Esophagus squamous epithelium (tissue), 5 donors: ENCODE data around the gene PRKAR1B. TPM values are rescaled to one million over a fixed set of nuclear protein-coding genes. Genes with fewer than 3 reads are reported as not detected.

Experiments used
- DNase-seq: peaks from one replicate; lab custom pipeline; 2025; lab: John Stamatoyannopoulos, UW
- H3K27ac ChIP-seq, 4 donors: fragments of 200-600 bp; sonication (generic); one replicate each; pipeline ENCODE4 v1.5.1; 2016 to 2019; ENCODE audit warnings: mild to moderate bottlenecking in 1 of 4
- H3K27me3 ChIP-seq, 4 donors: fragments of 200-600 bp; sonication (generic); 1 replicate in 3 of 4; 2 replicates in 1 of 4; pipeline versions ENCODE4 v1.5.1 to v1.6.0; 2017 to 2021; ENCODE audit warnings: antibody characterized with exemption in 1 of 4
- H3K36me3 ChIP-seq, 3 donors: fragments of 200-600 bp; sonication (generic); one replicate each; pipeline ENCODE4 v1.5.1; 2016 to 2019
- H3K4me1 ChIP-seq, 3 donors: fragments of 200-600 bp; sonication (generic); one replicate each; pipeline ENCODE4 v1.5.1; 2017 to 2019
- H3K4me3 ChIP-seq, 4 donors: fragments of 200-600 bp; sonication (generic); 1 replicate in 3 of 4; 2 replicates in 1 of 4; pipeline ENCODE4 v1.5.1; 2016 to 2019; ENCODE audit warnings: mild to moderate bottlenecking in 2 of 4, moderate library complexity in 1 of 4
- H3K9me3 ChIP-seq, 3 donors: fragments of 200-600 bp; sonication (generic); one replicate each; pipeline ENCODE4 v1.5.1; 2016 to 2019
- POLR2A ChIP-seq, 4 donors: fragments of 450-650 bp; IDR thresholded peaks; one replicate each; pipeline ENCODE4 v1.6.1; 2017; ENCODE audit warnings: antibody characterized with exemption in 4 of 4, mild to moderate bottlenecking in 4 of 4, moderate library complexity in 3 of 4
- WGBS, 2 donors: methylation state at CpG; one replicate each; pipeline ENCODE4 v1.1.5; 2018; 5-methylcytosine and 5-hydroxymethylcytosine counted together
- intact Hi-C: fragments of 100-400 bp; cut with DNase I; formaldehyde crosslinking; loops from one replicate; pipeline ENCODE4 v1.15.0; 2022
- total RNA-seq, 4 donors: library from RNA; depleted of rRNA; stranded (reverse); fragments of >200 nt; gene quantifications; one replicate each; pipeline ENCODE4 v1.1.0, GENCODE V29; 2016
- TF ChIP-seq, protein P1 (sequence below), 6 experiments: fragments of 450-650 bp in 4 of 6; fragments of 200-600 bp in 2 of 6; sonication (generic) in 2 of 6; IDR thresholded peaks; one replicate each; pipeline ENCODE4 v1.5.1; 2016 to 2019; ENCODE audit warnings: antibody characterized with exemption in 6 of 6, mild to moderate bottlenecking in 4 of 6, moderate library complexity in 4 of 6
- donor health status: DM: yes; HTN: yes; CAD: no.

The PRKAR1B gene
- total RNA-seq, 4 donors from 2014 or later = 10.2 to 13.1 (median 12.5) TPM

DNA sequence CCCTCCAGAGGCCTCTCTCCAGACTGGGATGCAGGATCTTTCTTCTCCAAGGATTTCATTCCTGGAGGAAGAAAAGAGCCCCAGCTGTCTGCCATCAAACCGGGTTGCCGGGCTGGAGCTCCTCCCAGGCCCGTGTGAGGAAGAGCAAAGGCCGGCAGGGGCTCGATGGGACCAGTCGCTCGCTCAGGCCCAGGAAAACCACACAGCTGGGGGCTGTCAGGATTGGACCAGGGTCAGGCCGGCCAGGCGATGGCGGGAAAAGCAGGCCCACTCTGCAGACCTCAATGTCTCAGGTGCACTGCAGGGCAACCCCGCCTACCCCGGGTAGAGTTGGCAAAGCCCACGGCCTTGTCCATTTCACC is 98.7 kb downstream of the PRKAR1B start:
- DNase-seq = no peak
- WGBS, 2 donors = 88 to 100% methylated on average over 3 to 6 of the region's 13 CpGs
- H3K9me3 ChIP-seq = peaks cover 0 to 8% (median 3%) of the 10 kb centered on the region in 3 donors
- TF ChIP-seq, protein P1, sequence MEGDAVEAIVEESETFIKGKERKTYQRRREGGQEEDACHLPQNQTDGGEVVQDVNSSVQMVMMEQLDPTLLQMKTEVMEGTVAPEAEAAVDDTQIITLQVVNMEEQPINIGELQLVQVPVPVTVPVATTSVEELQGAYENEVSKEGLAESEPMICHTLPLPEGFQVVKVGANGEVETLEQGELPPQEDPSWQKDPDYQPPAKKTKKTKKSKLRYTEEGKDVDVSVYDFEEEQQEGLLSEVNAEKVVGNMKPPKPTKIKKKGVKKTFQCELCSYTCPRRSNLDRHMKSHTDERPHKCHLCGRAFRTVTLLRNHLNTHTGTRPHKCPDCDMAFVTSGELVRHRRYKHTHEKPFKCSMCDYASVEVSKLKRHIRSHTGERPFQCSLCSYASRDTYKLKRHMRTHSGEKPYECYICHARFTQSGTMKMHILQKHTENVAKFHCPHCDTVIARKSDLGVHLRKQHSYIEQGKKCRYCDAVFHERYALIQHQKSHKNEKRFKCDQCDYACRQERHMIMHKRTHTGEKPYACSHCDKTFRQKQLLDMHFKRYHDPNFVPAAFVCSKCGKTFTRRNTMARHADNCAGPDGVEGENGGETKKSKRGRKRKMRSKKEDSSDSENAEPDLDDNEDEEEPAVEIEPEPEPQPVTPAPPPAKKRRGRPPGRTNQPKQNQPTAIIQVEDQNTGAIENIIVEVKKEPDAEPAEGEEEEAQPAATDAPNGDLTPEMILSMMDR (IDR thresholded peaks at IDR 0.05) = no peak
- TF ChIP-seq POLR2A (IDR thresholded peaks at IDR 0.05) = no peak
- H3K27ac ChIP-seq = no peak overlapping the region
- no peaks in the 10 kb centered on the region for H3K36me3 ChIP-seq
- intact Hi-C loops = no loop called here
- no peak overlapping the region for H3K4me3 ChIP-seq
- H3K27me3 ChIP-seq = no peaks in the 10 kb centered on the region
- no peaks in the 10 kb centered on the region for H3K4me1 ChIP-seq

DNA sequence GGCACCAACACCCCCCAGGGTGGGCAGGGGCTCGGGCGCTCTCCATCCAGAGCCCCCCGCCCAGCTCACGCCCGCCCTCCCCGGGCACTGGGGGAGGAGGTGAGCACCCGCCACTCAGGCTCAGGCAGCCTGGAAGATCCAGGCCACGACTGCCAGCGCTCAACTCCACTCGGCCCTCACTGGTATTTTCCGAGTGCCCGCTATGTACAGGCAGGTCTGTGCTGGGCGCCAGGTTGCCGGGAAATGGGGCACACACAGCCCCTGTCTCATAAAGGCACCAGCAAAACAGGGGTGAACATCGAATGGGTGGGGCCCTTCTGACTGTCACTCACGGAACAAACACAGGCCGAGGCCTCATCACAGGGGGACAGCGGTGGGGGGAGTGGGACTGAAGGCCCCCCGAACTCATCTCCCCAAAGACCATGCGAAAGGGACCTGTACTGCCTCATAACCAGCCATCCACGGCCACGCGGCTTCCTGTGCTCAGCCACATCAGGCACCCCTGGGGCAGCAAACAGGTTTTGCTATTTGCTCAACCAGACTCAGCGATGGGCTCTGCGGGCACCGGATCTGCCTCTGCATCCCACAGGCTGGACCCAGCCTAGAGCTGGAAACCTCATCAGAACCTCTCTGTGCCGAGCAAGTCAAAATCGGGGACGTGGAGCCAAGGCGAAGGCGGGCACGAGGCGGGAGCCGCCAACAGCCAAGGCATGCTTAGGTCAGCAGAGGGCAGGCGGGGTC is 99.2 kb downstream of the PRKAR1B start:
- 100% methylated on average over 1 of the region's 35 CpGs; no CpG with 5 or more reads in 1 of the 2 donors for WGBS, 2 donors
- Histone ChIP-seq H3K36me3 (no peaks in the 10 kb centered on the region), H3K27ac (no peak overlapping the region), H3K9me3 (peaks cover 0 to 8% (median 3%) of the 10 kb centered on the region in 3 donors), H3K27me3 (no peaks in the 10 kb centered on the region), H3K4me3 (no peak overlapping the region), H3K4me1 (no peaks in the 10 kb centered on the region)
- DNase-seq = no peak
- intact Hi-C loops = no loop called here
- TF ChIP-seq, protein P1 (IDR thresholded peaks at IDR 0.05) = no peak
- no peak for TF ChIP-seq POLR2A (IDR thresholded peaks at IDR 0.05)

DNA sequence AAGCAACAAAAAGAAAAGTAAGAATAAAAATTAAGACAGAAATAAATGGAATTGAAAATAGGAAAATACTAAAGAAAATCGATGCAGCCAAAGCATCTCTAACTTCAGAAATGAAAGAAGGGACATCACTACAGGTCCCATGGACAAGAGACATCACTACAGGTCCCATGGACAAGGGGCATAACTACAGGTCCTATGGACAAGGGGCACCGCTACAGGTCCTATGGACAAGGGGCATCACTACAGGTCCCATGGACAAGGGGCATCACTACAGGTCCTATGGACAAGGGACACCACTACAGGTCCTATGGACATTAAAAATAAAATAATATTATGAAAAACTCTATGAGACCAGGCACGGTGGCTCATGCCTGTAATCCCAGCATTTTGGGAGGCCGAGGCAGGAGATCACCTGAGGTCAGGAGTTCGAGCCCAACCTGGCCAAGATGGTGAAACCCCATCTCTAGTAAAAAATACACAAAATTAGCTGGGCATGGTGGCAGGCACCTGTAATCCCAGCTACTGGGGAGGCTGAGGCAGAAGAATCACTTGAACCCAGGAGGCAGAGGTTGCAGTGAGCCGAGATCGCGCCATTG is 101.6 kb downstream of the PRKAR1B start:
- peaks cover 4 to 14% (median 5%) of the 10 kb centered on the region in 3 donors for H3K4me1 ChIP-seq
- no peaks in the 10 kb centered on the region for H3K36me3 ChIP-seq
- H3K27ac ChIP-seq = no peak overlapping the region
- no peak for DNase-seq
- WGBS, 2 donors = 92 to 96% methylated on average over 8 of the region's 8 CpGs
- H3K27me3 ChIP-seq = no peaks in the 10 kb centered on the region
- H3K9me3 ChIP-seq = peaks cover 0 to 19% (median 12%) of the 10 kb centered on the region in 3 donors
- no peak overlapping the region for H3K4me3 ChIP-seq
- TF ChIP-seq POLR2A (IDR thresholded peaks at IDR 0.05) = no peak
- TF ChIP-seq, protein P1 (IDR thresholded peaks at IDR 0.05) = no peak
- intact Hi-C loops = no loop called here

DNA sequence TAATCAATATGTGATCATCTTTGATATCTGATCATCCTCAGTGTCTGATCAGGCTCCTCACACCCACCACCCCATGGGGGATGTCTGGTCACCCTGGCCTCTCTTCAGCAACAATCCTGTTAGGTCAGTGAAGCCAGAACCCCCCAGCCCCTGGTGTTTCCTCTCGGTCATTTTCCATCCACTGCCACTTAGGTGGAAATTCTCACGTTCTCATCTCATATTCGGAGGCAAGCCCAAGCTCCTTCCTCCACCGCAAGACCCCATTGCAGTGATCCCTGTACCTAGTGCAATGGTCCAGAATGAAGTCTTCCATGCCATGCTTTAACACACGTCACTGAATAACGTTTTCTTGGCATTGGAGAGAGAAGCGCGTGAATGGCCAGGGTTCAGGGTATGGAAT is 103.6 kb downstream of the PRKAR1B start:
- peaks cover 0 to 22% (median 12%) of the 10 kb centered on the region in 3 donors for H3K9me3 ChIP-seq
- H3K36me3 ChIP-seq = no peaks in the 10 kb centered on the region
- 93 to 97% methylated on average over 7 to 8 of the region's 8 CpGs for WGBS, 2 donors
- DNase-seq = no peak
- no peaks in the 10 kb centered on the region for H3K27me3 ChIP-seq
- intact Hi-C loops = no loop called here
- H3K27ac ChIP-seq = no peak overlapping the region
- no peak overlapping the region for H3K4me3 ChIP-seq
- H3K4me1 ChIP-seq = peaks cover 4 to 20% (median 5%) of the 10 kb centered on the region in 3 donors
- TF ChIP-seq POLR2A (IDR thresholded peaks at IDR 0.05) = no peak
- TF ChIP-seq, protein P1 (IDR thresholded peaks at IDR 0.05) = no peak
